Measurements from ENCODE around the gene CAMK1D.

- TF ChIP-seq KAT2A (conservative IDR thresholded peaks at IDR 0.05; ENCODE audit: control insufficient read depth, low read depth, low read length) (no peak), ZNF24 (IDR thresholded peaks at IDR 0.05) (no peak), NFXL1 (IDR thresholded peaks at IDR 0.05; ENCODE audit: borderline replicate concordance) (no peak), PAX5 (IDR thresholded peaks at IDR 0.05; ENCODE audit: borderline replicate concordance, low read depth, low read length) (no peak), CTCF (IDR thresholded peaks at IDR 0.05 in 2 of 3, conservative IDR thresholded peaks at IDR 0.05 in 1 of 3; ENCODE audit: control insufficient read depth in 2 of 3, extremely low read depth in 1 of 3, insufficient read depth in 1 of 3, low read depth in 3 of 3, low read length in 3 of 3) (no peak), LARP7 (IDR thresholded peaks at IDR 0.05) (no peak)
Measured at GRCh38 chr10:12489357-12489756, 140.0 kb downstream of the CAMK1D start.

Measured in GM12878 (cell line).